Mucosa of stomach (tissue), 1 donor: Measurements from ENCODE around the gene RHBG.

Experiments
- H3K27me3 ChIP-seq: one replicate; pipeline ENCODE4 v1.7.0; 2013; ENCODE audit warnings: mild to moderate bottlenecking, low read length; ENCODE audit not compliant: control insufficient read depth, insufficient read depth
- H3K36me3 ChIP-seq: one replicate; pipeline ENCODE4 v1.7.0; 2013; ENCODE audit warnings: low read length; ENCODE audit not compliant: control insufficient read depth, insufficient read depth
- H3K4me1 ChIP-seq: one replicate; pipeline ENCODE4 v1.7.0; 2013; ENCODE audit warnings: mild to moderate bottlenecking, low read length; ENCODE audit not compliant: control insufficient read depth, insufficient read depth
- H3K4me3 ChIP-seq: one replicate; pipeline ENCODE4 v1.7.0; 2013; ENCODE audit warnings: low read length
- H3K9ac ChIP-seq: one replicate; pipeline ENCODE4 v1.7.0; 2013; ENCODE audit warnings: mild to moderate bottlenecking, low read length, moderate library complexity
- H3K9me3 ChIP-seq: one replicate; pipeline ENCODE4 v1.7.0; 2013; ENCODE audit warnings: mild to moderate bottlenecking, low read length, moderate library complexity; ENCODE audit not compliant: control insufficient read depth
- donor health status: Pancreatic carcinoma.

The RHBG gene

GRCh38 chr1:156382561-156382960, 13.6 kb downstream of the RHBG start:
- Histone ChIP-seq H3K9ac (no peak overlapping the region), H3K36me3 (no peaks in the 10 kb centered on the region), H3K9me3 (no peaks in the 10 kb centered on the region), H3K4me3 (no peak overlapping the region), H3K4me1 (peaks cover 7% of the 10 kb centered on the region), H3K27me3 (peaks cover 18% of the 10 kb centered on the region)

DNA sequence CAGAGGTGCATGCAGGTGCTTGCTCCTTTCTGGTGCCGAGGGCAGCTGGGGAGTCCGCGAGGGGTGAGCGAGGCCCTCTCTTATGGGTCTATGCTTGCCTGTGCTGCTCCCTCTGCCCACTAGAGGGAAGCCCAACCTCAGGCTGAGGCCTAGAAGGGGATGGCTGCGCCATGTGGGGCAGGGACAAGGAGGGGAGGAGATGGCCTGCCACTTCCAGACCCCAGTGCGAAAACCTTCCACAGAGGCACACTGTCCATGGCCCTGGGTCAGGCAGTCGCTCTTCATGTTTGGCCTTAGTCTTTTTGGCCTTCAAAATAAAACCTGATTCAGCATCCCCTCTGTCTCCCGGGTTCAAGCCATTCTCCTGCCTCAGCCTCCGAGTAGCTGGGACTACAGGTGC, 14.0 kb downstream of the RHBG start:
- no peak overlapping the region for H3K4me3 ChIP-seq
- peaks cover 23% of the 10 kb centered on the region for H3K27me3 ChIP-seq
- H3K9ac ChIP-seq = no peak overlapping the region
- no peaks in the 10 kb centered on the region for H3K36me3 ChIP-seq
- H3K4me1 ChIP-seq = peaks cover 7% of the 10 kb centered on the region
- H3K9me3 ChIP-seq = no peaks in the 10 kb centered on the region

GRCh38 chr1:156384007-156384406, 15.0 kb downstream of the RHBG start:
- Histone ChIP-seq H3K27me3 (peaks cover 31% of the 10 kb centered on the region), H3K4me3 (no peak overlapping the region), H3K9me3 (no peaks in the 10 kb centered on the region), H3K36me3 (no peaks in the 10 kb centered on the region), H3K9ac (no peak overlapping the region), H3K4me1 (peaks cover 7% of the 10 kb centered on the region)

DNA sequence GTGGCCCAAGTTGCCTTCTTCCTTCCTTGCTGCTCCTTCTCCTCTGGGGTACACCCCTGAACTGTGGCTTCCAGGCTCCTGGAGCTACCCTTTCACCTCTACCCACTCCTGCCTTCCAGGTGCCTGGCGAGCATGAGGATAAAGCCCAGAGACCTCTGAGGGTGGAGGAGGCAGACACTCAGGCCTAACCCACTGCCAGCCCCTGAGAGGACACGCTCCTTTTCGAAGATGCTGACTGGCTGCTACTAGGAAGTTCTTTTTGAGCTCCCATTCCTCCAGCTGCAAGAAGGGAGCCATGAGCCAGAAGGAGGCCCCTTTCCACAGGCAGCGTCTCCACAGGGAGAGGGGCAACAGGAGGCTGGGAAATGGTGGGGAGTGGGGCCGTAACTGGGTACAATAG, 15.6 kb downstream of the RHBG start:
- Histone ChIP-seq H3K4me3 (no peak overlapping the region), H3K36me3 (no peaks in the 10 kb centered on the region), H3K9me3 (no peaks in the 10 kb centered on the region), H3K27me3 (peaks cover 38% of the 10 kb centered on the region), H3K4me1 (peaks cover 3% of the 10 kb centered on the region), H3K9ac (no peak overlapping the region)

DNA sequence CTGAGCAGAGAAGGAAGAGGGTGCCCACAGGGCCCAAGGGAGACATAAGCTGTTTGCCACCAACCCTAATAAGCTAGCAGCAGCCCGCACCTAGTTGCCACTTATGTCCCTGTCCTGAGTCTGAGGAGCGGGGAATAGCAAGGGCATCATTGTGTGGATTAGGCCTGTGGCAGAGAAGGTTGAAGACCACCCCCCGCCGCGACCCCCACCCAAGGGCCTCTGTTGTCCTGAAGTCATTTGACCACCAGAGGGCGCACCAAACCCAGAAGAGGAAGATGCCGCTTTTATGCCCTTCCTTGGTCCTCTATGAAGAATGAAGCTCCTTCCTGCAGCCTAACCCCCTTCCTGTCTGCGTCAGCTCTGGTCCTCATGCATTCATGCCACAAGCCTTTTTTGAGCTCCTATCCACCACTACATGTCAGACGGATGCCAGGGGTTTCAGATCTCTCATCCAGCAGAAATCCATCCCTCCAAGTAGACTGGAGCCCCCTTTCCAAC, 16.6 kb downstream of the RHBG start:
- Histone ChIP-seq H3K9ac (no peak overlapping the region), H3K4me1 (no peaks in the 10 kb centered on the region), H3K4me3 (no peak overlapping the region), H3K36me3 (no peaks in the 10 kb centered on the region), H3K9me3 (no peaks in the 10 kb centered on the region), H3K27me3 (peaks cover 47% of the 10 kb centered on the region)

- H3K36me3 ChIP-seq = no peaks in the 10 kb centered on the region
- H3K27me3 ChIP-seq = peaks cover 54% of the 10 kb centered on the region
- no peaks in the 10 kb centered on the region for H3K9me3 ChIP-seq
- no peak overlapping the region for H3K4me3 ChIP-seq
- no peaks in the 10 kb centered on the region for H3K4me1 ChIP-seq
- H3K9ac ChIP-seq = no peak overlapping the region
Measured at GRCh38 chr1:156386134-156386901, 17.3 kb downstream of the RHBG start.

DNA sequence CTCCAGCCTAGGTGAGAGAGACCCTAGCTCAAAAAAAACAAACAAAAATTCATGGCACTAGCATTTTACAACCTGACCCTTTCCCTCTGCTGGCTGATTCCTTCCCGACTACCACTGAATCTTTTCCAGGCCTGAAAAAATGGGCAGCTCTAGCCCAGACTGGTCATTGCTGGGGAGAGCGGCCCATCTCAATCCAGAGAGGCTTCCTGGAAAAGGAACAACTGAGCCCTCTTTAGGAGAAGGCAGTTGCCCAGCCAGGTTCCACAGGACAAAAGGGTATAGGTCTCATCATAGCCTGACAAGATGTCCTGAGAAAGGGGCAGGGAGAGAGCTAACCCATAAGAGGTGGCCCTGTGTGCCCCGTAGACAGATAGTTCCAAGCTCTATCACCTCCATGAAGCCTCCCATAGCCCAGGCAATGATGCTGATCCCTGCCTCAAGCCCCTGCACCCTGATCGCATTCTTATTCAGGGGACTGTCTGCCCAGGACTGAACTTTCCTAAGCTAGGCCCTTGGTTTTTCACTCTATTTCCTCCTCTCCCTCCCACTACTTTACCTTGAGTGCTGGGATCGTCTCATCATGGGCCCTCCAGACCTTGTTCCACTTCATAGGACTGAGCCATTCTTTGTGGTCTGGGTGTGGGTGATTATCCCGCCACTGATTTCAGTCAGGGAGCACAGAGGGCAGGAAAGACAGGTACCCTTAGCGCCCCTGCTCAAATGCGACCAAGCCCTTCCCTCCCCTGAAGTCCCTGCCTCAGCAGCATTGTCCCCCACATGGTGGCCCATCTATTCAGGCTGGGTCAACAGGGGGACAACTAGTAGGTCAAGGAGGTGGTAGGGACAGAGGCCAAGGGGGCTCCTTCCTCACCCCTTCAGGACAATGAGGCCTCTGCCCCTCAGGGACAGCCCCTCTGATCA, 18.2 kb downstream of the RHBG start:
- Histone ChIP-seq H3K27me3 (peaks cover 61% of the 10 kb centered on the region), H3K9ac (no peak overlapping the region), H3K4me1 (no peaks in the 10 kb centered on the region)

GRCh38 chr1:156387870-156388173, 18.8 kb downstream of the RHBG start:
- peaks cover 61% of the 10 kb centered on the region for H3K27me3 ChIP-seq
- H3K4me3 ChIP-seq = no peak overlapping the region
- H3K4me1 ChIP-seq = no peaks in the 10 kb centered on the region
- H3K9me3 ChIP-seq = no peaks in the 10 kb centered on the region
- H3K9ac ChIP-seq = no peak overlapping the region
- H3K36me3 ChIP-seq = no peaks in the 10 kb centered on the region

More for the DNA sequence above, 18.2 kb downstream of the RHBG start:
- Histone ChIP-seq H3K4me3 (no peak overlapping the region), H3K9me3 (no peaks in the 10 kb centered on the region), H3K36me3 (no peaks in the 10 kb centered on the region)

- Histone ChIP-seq H3K36me3 (no peaks in the 10 kb centered on the region), H3K4me3 (no peak overlapping the region), H3K27me3 (peaks cover 61% of the 10 kb centered on the region), H3K9me3 (no peaks in the 10 kb centered on the region), H3K9ac (no peak overlapping the region), H3K4me1 (no peaks in the 10 kb centered on the region)
Measured at GRCh38 chr1:156388174-156389137, 19.4 kb downstream of the RHBG start.

DNA sequence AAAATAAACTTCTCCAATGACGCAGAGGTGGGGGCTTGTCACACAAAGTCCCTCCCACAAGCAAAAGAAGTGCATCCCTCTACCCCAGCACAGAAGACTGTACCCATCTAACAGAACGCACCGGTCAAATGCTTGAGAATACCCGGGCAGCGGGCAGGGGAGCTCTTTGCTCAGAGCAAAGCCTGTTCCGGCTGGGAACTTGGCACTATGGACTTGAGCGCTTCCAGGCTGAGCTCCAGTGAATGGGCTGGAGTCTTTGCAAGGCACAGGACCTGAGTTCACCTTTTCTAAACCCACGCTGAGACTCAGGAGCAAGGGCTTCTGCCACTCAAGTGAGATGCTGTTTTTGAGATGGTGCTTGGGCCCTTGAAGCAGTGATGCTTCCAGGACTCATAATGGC, 20.3 kb downstream of the RHBG start:
- Histone ChIP-seq H3K4me3 (no peak overlapping the region), H3K9me3 (no peaks in the 10 kb centered on the region), H3K9ac (no peak overlapping the region), H3K4me1 (no peaks in the 10 kb centered on the region), H3K27me3 (peaks cover 61% of the 10 kb centered on the region), H3K36me3 (no peaks in the 10 kb centered on the region)

DNA sequence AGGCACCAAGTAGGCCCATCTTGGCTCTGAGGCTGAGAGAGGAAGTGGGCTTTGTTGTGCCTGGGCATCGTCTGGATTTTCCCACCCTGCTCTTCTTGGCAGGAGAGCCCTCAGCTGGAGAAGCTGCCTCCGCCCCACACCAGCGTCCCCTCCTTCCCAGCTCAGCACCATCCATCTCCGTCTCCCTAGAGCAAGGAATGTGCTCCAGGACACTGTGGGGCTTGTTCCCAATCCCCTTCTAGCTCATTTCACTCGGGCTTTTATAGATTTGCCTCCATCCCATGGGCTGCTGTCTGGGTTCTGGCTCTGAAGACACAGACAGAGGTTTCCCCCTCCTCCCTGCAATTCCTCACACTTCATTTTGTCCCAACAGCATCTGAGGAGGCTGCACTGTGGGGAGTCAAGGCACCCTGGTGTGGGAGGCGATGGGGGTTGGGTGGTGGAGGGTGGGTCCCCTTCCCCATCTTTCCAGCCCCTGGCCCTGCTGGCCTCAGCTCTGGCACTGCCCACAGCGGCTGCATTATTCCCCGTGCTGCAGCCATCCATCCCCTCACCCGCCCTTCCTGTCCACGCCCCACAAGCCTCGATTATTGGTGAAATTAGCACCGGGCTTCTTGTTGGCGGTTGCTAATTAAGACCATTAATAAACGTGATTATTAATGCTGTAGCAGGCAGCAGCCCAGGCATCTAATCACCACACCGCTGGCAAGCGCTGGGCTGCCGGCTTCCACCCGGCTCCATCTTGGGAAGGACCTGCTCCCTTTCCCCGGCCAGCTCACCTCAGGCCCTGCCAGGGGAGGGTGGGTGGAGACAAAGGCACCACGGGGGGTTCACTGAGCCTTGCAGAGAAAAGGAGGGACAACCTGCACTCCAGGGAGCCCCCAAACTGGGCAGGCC, 21.7 kb downstream of the RHBG start:
- Histone ChIP-seq H3K4me3 (no peak overlapping the region), H3K9ac (no peak overlapping the region), H3K9me3 (no peaks in the 10 kb centered on the region), H3K36me3 (no peaks in the 10 kb centered on the region), H3K27me3 (peaks cover 61% of the 10 kb centered on the region), H3K4me1 (no peaks in the 10 kb centered on the region)
